Heart left ventricle (tissue), 13 donors: Measurements from ENCODE around the gene COX19.
"Not testable (repeated sequence)": the region's sequence is repeated elsewhere in the genome, so short reads cannot be mapped to it uniquely, and the experiment has no call there.

Source experiments
- POLR2A ChIP-seq, 2 donors: fragments of 450-650 bp; IDR thresholded peaks; one replicate each; pipeline ENCODE4 v1.6.1; 2017; ENCODE audit warnings: antibody characterized with exemption in 2 of 2, mild to moderate bottlenecking in 2 of 2, moderate library complexity in 2 of 2
- TF ChIP-seq, protein P1 (sequence below), 12 donors: fragments of 200-600 bp; sonication (generic) in 4 of 12; IDR thresholded peaks; one replicate each; pipeline versions ENCODE4 v1.5.0 to v1.8.0; 2018 to 2022; ENCODE audit warnings: antibody characterized with exemption in 12 of 12, mild to moderate bottlenecking in 5 of 12
- donor health status: ischemic (EF 13 %, LVEDD 7.1; RV severe dilation, severe dysfunction).
- donor health status: DM: no; HTN: yes; CAD: no.
- donor health status: DM: no; HTN: no; CAD: no.
- donor health status: ischemic (EF 25% LVEDD 6.9; RV normal size, moderate dysfunction).
- donor health status: ischemic (EF 25% LVEDD 5.7; RV mildly dilated, moderate dysfunction).
- donor health status: ischemic (EF 35%, LVEDD 5.7; RV mildly dilated, moderate dysfunction).
- donor health status: nonischemic (EF 11% LVEDD 7.7; RV severe dilation, severe dysfunction).
- donor health status: DM: yes; HTN: yes; CAD: no.
- donor health status: PGD.
- donor health status: ischemic (EF 29% LVEDD 5.4; RV normal size, mild dysfunction).
- donor health status: nonischemic (EF 23%, LVEDD 6.1; RV moderate dilation, normal function).

DNA sequence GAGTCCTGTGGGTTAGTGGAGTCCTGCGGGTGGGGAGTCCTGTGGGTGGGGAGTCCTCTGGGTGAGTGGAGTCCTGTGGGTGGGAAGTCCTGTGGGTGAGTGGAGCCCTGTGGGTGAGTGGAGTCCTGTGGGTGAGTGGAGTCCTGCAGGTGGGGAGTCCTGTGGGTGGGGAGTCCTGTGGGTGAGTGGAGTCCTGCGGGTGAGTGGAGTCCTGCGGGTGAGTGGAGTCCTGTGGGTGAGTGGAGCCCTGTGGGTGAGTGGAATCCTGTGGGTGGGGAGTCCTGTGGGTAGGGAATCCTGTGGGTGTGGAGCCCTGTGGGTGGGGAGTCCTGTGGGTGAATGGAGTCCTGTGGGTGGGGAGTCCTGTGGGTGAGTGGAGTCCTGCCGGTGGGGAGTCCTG is 26.7 kb upstream of the COX19 start:
- TF ChIP-seq POLR2A (IDR thresholded peaks at IDR 0.05) = not testable (repeated sequence)
- TF ChIP-seq, protein P1, sequence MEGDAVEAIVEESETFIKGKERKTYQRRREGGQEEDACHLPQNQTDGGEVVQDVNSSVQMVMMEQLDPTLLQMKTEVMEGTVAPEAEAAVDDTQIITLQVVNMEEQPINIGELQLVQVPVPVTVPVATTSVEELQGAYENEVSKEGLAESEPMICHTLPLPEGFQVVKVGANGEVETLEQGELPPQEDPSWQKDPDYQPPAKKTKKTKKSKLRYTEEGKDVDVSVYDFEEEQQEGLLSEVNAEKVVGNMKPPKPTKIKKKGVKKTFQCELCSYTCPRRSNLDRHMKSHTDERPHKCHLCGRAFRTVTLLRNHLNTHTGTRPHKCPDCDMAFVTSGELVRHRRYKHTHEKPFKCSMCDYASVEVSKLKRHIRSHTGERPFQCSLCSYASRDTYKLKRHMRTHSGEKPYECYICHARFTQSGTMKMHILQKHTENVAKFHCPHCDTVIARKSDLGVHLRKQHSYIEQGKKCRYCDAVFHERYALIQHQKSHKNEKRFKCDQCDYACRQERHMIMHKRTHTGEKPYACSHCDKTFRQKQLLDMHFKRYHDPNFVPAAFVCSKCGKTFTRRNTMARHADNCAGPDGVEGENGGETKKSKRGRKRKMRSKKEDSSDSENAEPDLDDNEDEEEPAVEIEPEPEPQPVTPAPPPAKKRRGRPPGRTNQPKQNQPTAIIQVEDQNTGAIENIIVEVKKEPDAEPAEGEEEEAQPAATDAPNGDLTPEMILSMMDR (IDR thresholded peaks at IDR 0.05) = not testable (repeated sequence)
